Stimulated activated CD4-positive, alpha-beta T cell treated with anti-CD3 and anti-CD28 coated beads, Interleukin-2, amount 100 ng/mL, for 48 hours (primary cell): ENCODE results near the gene TMEM179B.
"Not testable (repeated sequence)": the region's sequence is repeated elsewhere in the genome, so short reads cannot be mapped to it uniquely, and the experiment has no call there.

ENCODE experiments used
- DNase-seq, 2 donors: peaks; one replicate each; pipeline ENCODE4 v3.0.0-alpha.2; 2020

Gene TMEM179B, protein sequence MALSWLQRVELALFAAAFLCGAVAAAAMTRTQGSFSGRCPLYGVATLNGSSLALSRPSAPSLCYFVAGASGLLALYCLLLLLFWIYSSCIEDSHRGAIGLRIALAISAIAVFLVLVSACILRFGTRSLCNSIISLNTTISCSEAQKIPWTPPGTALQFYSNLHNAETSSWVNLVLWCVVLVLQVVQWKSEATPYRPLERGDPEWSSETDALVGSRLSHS

GRCh38 chr11:62787005-62787759 is at the start of gene TMEM179B:
TSS of gene TMEM179B (plus strand) at chr11:62787402. CDS start at chr11:62787432, 30 bp downstream.
- peak; percentile 95 to 99 for DNase-seq

DNA sequence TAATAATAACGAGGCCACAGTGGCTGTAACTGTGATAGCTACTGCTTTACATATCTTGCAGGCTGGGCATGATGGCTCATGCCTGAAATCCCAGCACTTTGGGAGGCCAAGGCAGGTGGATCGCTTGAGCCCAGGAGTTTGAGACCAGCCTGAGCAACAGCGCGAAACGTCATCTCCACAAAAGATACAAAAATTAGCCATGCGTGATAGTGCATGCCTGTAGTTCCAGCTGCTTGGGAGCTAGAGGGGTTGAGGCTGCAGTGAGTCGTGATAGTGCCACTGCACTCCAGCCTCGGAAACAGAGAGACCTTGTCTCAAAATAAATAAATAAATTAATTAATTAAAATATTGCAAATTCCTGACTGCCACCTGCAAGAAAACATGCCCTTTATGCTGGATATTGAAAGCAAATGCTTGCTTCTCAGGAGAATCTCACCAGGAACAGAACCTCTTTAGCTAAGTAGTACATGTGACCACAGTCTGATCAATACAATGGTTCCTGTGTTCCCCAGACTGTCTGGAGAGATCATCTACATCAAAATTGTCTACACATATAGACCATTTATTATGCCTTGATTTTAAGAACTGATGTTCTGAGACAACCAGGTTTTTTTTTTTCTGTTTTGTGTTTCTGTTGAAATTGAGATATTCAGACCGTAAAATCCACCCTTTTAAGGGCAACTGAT is 39.6 kb upstream of the TMEM179B start:
- no peak for DNase-seq

GRCh38 chr11:62749931-62750330 is 37.3 kb upstream of the TMEM179B start:
- not testable (repeated sequence) for DNase-seq

DNA sequence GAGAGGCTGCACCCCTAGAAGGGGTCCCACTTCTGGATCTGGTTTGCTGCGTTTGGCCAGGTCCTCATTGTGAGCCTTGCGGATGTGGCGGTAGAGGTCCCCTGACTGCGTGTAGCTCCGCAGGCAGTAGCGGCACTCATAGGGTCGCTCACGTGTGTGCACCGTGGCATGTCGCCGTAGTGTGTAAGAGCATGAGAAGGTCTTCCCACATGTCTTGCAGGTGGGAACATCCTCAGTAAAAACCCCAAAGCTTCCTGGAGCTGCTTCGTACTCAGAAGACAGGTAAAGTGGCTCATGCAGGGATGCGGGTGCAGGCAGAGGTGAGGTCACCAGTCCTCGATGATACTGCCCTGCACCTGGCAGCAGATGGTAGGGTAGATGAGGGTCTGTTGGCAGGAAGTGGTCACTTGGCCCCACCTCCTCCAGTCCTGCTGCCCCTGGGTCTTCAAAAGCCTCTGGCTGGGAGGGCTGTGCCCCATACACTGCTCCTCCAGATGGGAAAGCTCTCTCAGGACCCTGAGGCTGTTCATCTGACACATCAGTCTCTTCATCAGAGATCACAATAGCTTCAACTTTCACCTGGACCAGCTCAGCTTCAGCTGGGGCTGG is 34.9 kb upstream of the TMEM179B start:
- DNase-seq, result no peak

- DNase-seq, result no peak
Observed at GRCh38 chr11:62752994-62753735, 34.0 kb upstream of the TMEM179B start.

DNA sequence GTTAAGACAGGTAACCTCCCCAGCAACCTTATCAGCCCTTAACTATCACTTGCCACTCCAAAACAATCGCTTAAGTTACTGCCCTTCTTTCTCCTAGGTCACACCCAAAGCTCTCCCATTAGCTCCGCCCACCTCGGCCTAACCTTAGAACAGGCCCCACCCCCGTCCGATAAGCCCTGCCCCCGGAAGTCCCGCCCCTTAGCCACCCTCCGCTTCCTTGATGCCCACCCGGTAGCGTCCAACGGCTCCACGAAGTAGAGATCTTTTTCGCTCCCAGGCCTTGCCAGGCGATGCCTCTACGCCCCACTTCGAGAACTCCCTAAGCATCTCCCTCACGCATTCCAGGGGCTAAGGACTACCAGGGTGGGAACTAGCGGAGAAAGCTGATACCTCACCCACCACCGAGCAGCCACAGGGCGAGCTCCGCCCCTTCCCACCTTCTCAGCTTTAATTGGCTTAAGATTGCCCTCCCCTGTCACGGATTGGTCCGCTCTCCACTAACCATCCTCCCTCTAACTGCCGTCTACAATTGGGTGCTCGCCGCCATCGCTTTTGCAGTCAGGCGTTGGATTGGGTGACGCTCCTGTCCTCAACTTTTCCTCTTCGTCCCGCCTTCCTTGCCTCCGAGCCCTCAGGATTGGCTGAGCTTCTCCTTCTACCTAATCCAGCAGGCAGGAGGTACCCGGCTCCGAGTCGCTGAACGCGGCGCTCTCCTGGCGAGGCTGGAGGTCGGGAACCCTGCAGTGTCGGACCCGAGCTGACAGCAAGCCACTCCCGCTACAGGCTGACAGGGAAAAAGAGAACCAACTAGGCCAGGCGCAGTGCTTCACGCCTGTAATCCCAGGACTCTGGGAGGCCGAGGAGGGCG is 33.2 kb upstream of the TMEM179B start, which contains the start of gene ZBTB3:
ZBTB3 (minus strand) TSS at position 425 of the 868 bp plus-strand sequence. CDS start 496 bp downstream, outside the sequence.
- DNase-seq, result peak; percentile 96 to 97

- DNase-seq, result no peak
Observed at GRCh38 chr11:62755086-62755615, 32.1 kb upstream of the TMEM179B start.

DNA sequence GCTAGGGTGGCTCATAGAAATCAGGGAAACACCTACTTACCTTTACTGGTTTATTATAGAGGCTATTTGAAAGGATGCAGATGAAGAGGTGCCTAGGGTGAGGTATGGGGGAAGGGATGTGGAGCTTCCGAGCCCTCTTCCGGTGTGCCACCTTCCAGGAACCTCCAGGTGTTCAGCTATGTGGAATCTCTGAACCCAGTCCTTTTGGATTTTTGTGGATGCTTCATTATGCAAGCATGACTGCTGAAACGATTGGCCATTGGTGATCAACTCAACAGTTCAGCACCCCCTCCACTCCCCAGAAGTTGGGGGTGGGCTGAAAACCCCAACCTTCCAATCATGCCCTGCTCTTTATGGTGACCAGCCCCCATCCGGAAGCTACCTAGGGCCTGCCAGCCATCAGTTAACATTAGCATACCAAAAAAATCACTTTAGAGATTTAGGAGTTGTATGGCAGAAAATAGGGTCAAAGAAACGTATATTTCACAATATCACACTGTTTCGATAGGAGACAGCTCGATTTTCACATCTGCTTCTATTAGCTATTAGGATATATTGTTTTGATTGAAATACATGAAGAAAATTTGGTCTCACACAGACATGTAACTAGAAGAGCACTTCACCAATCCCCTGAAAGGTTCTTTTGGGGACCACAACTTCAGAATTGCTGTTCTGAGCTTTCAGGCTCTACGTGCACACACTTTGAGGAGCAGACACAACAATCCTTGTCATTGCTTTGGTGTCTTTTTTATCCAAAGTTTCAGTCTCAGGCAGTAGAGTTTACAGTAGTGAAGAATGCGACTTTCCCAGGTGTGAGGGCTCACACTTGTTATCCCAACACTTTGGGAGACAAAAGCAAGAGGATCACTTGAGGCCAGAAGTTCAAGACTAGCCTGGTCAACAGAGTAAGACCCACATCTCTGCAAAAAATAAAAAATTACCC is 29.1 kb upstream of the TMEM179B start:
- DNase-seq, result no peak

- DNase-seq, result not testable (repeated sequence)
Observed at GRCh38 chr11:62760867-62761227, 26.4 kb upstream of the TMEM179B start.

- DNase-seq, result no peak
Observed at GRCh38 chr11:62770778-62771143, 16.4 kb upstream of the TMEM179B start.

- peak; percentile 94 to 97 for DNase-seq
Observed at GRCh38 chr11:62771144-62772021, 15.8 kb upstream of the TMEM179B start, which contains the start of gene TAF6L. TSS of gene TAF6L (plus strand) at chr11:62771396. CDS start at chr11:62775784, 4,388 bp downstream.

DNA sequence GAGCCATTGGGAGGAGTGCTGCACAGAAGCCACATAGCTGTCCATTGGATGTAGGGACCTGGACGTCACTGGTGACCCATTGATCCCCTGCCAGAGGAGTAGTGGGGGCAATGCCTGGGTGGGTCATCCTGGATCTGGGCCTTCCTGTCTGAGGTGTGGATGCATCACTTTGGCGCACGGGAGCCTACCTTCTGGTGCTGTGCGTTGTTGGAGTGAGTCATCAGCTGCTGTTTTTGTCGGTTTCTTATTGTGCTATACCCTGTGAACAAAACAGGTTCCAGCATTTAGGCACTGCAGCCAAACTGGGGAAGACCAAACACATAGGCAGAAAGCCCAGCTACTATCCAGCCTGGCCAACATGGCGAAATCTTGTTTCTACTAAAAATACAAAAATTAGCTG is 12.8 kb upstream of the TMEM179B start:
- DNase-seq, result no peak

DNA sequence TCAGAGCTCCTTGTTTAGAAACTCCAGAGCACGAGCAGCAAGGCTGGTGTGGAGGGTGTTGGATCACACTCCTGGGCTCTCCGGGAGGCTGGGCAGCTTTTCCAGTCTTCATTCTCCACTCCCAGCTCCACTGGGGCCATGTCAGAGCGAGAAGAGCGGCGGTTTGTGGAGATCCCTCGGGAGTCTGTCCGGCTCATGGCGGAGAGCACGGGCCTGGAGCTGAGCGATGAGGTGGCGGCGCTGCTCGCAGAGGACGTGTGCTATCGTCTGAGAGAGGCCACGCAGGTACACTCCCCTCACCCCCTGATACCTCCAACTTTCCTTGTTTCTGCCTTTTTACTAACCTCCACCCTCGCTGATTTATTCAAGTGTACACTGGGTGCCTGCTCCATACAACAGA is 11.6 kb upstream of the TMEM179B start:
- no peak for DNase-seq

GRCh38 chr11:62777389-62777788 is 9.8 kb upstream of the TMEM179B start:
- no peak for DNase-seq

DNA sequence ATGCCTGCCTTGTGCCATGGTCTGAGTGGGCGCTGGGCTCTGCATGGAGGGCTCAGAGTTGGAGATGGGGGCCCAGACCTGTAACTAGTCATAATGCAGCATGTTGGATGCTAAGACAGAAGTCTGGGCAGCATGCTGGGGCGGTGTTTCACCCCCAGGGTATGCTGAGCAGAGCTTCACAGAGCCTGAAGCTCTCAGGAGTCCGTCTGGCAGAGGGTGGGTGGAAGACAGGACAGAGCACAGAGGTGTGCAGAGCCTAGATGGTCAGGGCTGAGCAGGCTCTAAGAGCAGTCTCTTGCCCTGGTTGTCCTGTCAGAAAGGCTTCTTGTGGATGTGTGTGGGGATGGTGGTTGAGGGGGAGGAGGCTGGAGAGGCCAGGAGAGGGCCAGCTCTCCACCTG is 8.8 kb upstream of the TMEM179B start:
- no peak for DNase-seq

GRCh38 chr11:62782753-62783152 is 4.4 kb upstream of the TMEM179B start:
- no peak for DNase-seq

DNA sequence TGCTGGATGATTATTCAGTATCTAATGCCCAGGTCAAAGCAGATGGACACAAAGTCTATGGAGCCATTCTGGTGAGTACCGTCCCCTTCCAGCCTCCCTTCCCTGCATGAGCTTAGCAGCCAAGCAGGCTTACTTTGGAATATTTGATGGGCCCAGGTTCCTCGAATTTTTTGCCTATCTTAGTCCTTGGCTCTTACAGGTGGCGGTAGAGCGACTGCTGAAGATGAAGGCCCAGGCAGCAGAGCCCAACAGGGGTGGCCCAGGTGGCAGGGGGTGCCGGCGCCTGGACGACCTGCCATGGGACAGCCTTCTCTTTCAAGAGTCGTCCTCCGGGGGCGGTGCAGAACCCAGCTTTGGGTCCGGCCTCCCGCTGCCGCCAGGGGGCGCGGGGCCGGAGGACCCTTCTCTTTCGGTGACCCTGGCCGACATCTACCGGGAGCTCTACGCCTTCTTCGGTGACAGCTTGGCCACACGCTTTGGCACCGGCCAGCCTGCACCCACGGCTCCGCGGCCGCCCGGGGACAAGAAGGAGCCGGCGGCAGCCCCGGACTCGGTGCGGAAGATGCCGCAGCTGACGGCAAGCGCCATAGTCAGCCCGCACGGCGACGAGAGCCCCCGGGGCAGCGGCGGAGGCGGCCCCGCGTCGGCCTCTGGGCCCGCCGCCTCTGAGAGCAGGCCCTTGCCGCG is 741 bp upstream of the TMEM179B start:
- peak; percentile 79 to 82 for DNase-seq

DNA sequence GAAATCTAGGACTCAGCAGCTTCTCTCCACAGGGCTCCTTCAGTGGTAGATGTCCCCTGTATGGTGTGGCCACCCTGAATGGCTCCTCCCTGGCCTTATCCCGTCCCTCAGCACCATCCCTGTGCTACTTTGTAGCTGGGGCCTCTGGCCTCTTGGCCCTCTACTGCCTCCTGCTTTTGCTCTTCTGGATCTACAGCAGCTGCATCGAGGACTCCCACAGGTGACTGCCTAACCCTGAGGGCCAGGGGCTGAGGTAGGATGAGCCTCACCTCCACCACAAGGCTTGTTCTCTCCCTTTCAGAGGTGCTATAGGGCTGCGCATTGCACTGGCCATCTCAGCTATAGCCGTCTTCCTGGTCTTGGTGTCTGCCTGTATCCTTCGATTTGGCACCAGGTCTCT is 1.8 kb downstream of the TMEM179B start:
- DNase-seq, result no peak
